GM12873 (cell line): ENCODE results near the gene LPCAT1.

Source experiments
- CTCF ChIP-seq: IDR thresholded peaks from 2 replicates; pipeline ENCODE4 v1.5.1; 2012; ENCODE audit warnings: low read depth, mild to moderate bottlenecking, moderate library complexity, low read length, control low read depth; ENCODE audit not compliant: insufficient read depth; ENCODE audit errors: missing control alignments

The LPCAT1 gene

GRCh38 chr5:1449081-1449630 lies 74.6 kb downstream of the LPCAT1 start:
- TF ChIP-seq CTCF: no peak

GRCh38 chr5:1448511-1449011 lies 75.2 kb downstream of the LPCAT1 start:
- TF ChIP-seq CTCF: no peak

- TF ChIP-seq CTCF: no peak
Observed at GRCh38 chr5:1447671-1448361, 75.9 kb downstream of the LPCAT1 start.

GRCh38 chr5:1446602-1447343 lies 77.0 kb downstream of the LPCAT1 start:
- TF ChIP-seq CTCF: no peak

GRCh38 chr5:1445689-1446601 lies 77.8 kb downstream of the LPCAT1 start:
- TF ChIP-seq CTCF: no peak

- no peak for TF ChIP-seq CTCF
Observed at GRCh38 chr5:1445313-1445688, 78.5 kb downstream of the LPCAT1 start, which contains the start of gene SLC6A3. Gene SLC6A3 (minus strand): TSS chr5:1445440. CDS start chr5:1443197, 2,243 bp downstream.
